Vagina (tissue), 2 donors: Measurements from ENCODE around the gene SLC35E4. TPM values are rescaled to one million over a fixed set of nuclear protein-coding genes. Genes with fewer than 3 reads are reported as not detected.

ENCODE experiments used
- DNase-seq, 2 donors: peaks; one replicate each; pipeline ENCODE4 v3.0.0-alpha.2; 2017; ENCODE audit errors: extremely low spot score in 2 of 2
- H3K27ac ChIP-seq: fragments of 200-600 bp; sonication (generic); one replicate; pipeline ENCODE4 v1.5.1; 2019
- H3K27me3 ChIP-seq: fragments of 200-600 bp; sonication (generic); one replicate; pipeline ENCODE4 v1.5.1; 2019
- H3K36me3 ChIP-seq, 2 donors: fragments of 200-600 bp; sonication (generic); one replicate each; pipeline ENCODE4 v1.5.1; 2017 to 2019
- H3K4me1 ChIP-seq: fragments of 200-600 bp; sonication (generic); one replicate; pipeline ENCODE4 v1.5.1; 2019
- H3K4me3 ChIP-seq, 2 donors: fragments of 200-600 bp; sonication (generic); 1 replicate in 1 of 2; 2 replicates in 1 of 2; pipeline ENCODE4 v1.5.1; 2016 to 2019
- H3K9me3 ChIP-seq: fragments of 200-600 bp; sonication (generic); one replicate; pipeline ENCODE4 v1.5.1; 2019
- CTCF ChIP-seq, 3 experiments: fragments of 450-650 bp in 2 of 3; fragments of 200-600 bp in 1 of 3; sonication (generic) in 1 of 3; IDR thresholded peaks; one replicate each; pipeline ENCODE4 v1.5.1; 2017 to 2019; ENCODE audit warnings: antibody characterized with exemption in 3 of 3, mild to moderate bottlenecking in 2 of 3, moderate library complexity in 2 of 3
- POLR2A ChIP-seq, 2 donors: fragments of 450-650 bp; IDR thresholded peaks; one replicate each; pipeline ENCODE4 v1.6.1; 2017; ENCODE audit warnings: antibody characterized with exemption in 2 of 2, mild to moderate bottlenecking in 2 of 2, moderate library complexity in 2 of 2
- POLR2AphosphoS5 ChIP-seq, 2 donors: sonication (generic); formaldehyde crosslinking; IDR thresholded peaks; one replicate each; pipeline ENCODE4 v1.9.0; 2017; ENCODE audit warnings: antibody characterized with exemption in 2 of 2, mild to moderate bottlenecking in 2 of 2, low read depth in 1 of 2; ENCODE audit not compliant: insufficient read depth in 1 of 2
- intact Hi-C: fragments of 100-400 bp; cut with DNase I; formaldehyde crosslinking; loops from one replicate; pipeline ENCODE4 v1.15.1; 2023
- total RNA-seq: library from RNA; depleted of rRNA; stranded (reverse); fragments of >200 nt; gene quantifications from one replicate; pipeline ENCODE4 v1.2.3, GENCODE V29; 2016

The SLC35E4 gene
- total RNA-seq, 1 donor from 2014 or later = 6.4 TPM

DNA sequence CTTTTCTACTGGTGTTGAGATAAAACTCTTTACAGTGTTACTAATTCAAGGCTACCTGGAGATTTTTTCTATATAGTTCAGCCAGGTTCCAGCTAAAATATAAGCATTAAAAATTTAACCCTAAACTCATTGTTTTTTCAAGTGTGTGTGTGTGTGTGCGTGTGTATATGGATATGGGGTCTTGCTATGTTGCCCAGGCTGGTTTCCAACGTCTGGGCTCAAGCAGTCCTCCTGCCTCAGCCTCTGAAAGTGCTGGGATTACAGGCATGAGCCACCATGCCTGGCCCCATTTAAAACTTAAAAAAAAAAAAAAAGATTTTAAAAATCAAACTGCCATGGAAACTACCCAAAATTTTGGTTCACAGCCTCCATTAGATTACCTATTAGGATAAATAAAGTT, 39.4 kb upstream of the SLC35E4 start:
- H3K27ac ChIP-seq = no peak overlapping the region
- intact Hi-C loops = no loop called here

GRCh38 chr22:30596886-30597285, 38.7 kb upstream of the SLC35E4 start:
- H3K4me3 ChIP-seq = no peak overlapping the region
- intact Hi-C loops = no loop called here
- no peaks in the 10 kb centered on the region for H3K27me3 ChIP-seq
- no peaks in the 10 kb centered on the region for H3K4me1 ChIP-seq
- DNase-seq = no peak
- no peaks in the 10 kb centered on the region for H3K36me3 ChIP-seq
- no peak overlapping the region for H3K27ac ChIP-seq
- TF ChIP-seq POLR2AphosphoS5 (IDR thresholded peaks at IDR 0.05; ENCODE audit: insufficient read depth in 1 of 2, low read depth in 1 of 2) (no peak), POLR2A (IDR thresholded peaks at IDR 0.05) (no peak), CTCF (IDR thresholded peaks at IDR 0.05) (no peak)
- no peaks in the 10 kb centered on the region for H3K9me3 ChIP-seq

More for the DNA sequence above, 39.4 kb upstream of the SLC35E4 start:
- no peak for DNase-seq
- no peak for TF ChIP-seq POLR2AphosphoS5 (IDR thresholded peaks at IDR 0.05; ENCODE audit: insufficient read depth in 1 of 2, low read depth in 1 of 2)
- TF ChIP-seq CTCF (IDR thresholded peaks at IDR 0.05) = no peak
- TF ChIP-seq POLR2A (IDR thresholded peaks at IDR 0.05) = no peak
- H3K4me3 ChIP-seq = no peak overlapping the region
- H3K9me3 ChIP-seq = no peaks in the 10 kb centered on the region
- H3K4me1 ChIP-seq = peaks cover 3% of the 10 kb centered on the region
- no peaks in the 10 kb centered on the region for H3K36me3 ChIP-seq
- no peaks in the 10 kb centered on the region for H3K27me3 ChIP-seq

GRCh38 chr22:30598986-30599385, 36.6 kb upstream of the SLC35E4 start:
- no peaks in the 10 kb centered on the region for H3K4me1 ChIP-seq
- intact Hi-C loops = no loop called here

GRCh38 chr22:30600921-30601320, 34.7 kb upstream of the SLC35E4 start:
- intact Hi-C loops = no loop called here
- no peak for TF ChIP-seq POLR2A (IDR thresholded peaks at IDR 0.05)
- no peak for TF ChIP-seq CTCF (IDR thresholded peaks at IDR 0.05)
- no peak for TF ChIP-seq POLR2AphosphoS5 (IDR thresholded peaks at IDR 0.05; ENCODE audit: insufficient read depth in 1 of 2, low read depth in 1 of 2)
- Histone ChIP-seq H3K27me3 (no peaks in the 10 kb centered on the region), H3K36me3 (no peaks in the 10 kb centered on the region), H3K4me1 (peaks cover 8% of the 10 kb centered on the region), H3K27ac (no peak overlapping the region), H3K9me3 (no peaks in the 10 kb centered on the region), H3K4me3 (no peak overlapping the region)
- DNase-seq = no peak

More at GRCh38 chr22:30598986-30599385, 36.6 kb upstream of the SLC35E4 start:
- no peaks in the 10 kb centered on the region for H3K36me3 ChIP-seq
- TF ChIP-seq CTCF (IDR thresholded peaks at IDR 0.05) (no peak), POLR2A (IDR thresholded peaks at IDR 0.05) (no peak), POLR2AphosphoS5 (IDR thresholded peaks at IDR 0.05; ENCODE audit: insufficient read depth in 1 of 2, low read depth in 1 of 2) (no peak)
- H3K9me3 ChIP-seq = no peaks in the 10 kb centered on the region
- H3K27ac ChIP-seq = no peak overlapping the region
- H3K27me3 ChIP-seq = no peaks in the 10 kb centered on the region
- H3K4me3 ChIP-seq = no peak overlapping the region
- DNase-seq = no peak

DNA sequence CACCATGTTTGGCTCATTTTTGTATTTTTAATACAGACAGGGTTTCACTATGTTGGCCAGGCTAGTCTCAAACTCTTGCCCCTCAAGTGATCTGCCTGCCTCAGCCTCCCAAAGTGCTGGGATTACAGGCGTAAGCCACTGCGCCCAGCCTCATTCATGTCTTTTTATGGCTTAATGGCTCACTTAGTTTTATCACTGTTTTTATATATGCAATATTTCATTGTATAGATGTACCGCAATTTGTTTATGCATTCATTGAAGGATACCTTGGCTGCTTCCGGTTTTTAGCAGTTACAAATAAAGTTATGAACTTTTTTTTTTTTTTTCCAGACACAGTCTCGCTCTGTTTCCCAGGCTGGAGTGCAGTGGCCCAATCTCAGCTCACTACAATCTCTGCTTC, 34.1 kb upstream of the SLC35E4 start:
- H3K27ac ChIP-seq = no peak overlapping the region
- DNase-seq = no peak
- no peaks in the 10 kb centered on the region for H3K9me3 ChIP-seq
- peaks cover 13% of the 10 kb centered on the region for H3K4me1 ChIP-seq
- H3K4me3 ChIP-seq = no peak overlapping the region
- no peaks in the 10 kb centered on the region for H3K27me3 ChIP-seq
- H3K36me3 ChIP-seq = no peaks in the 10 kb centered on the region
- intact Hi-C loops = no loop called here
- TF ChIP-seq POLR2AphosphoS5 (IDR thresholded peaks at IDR 0.05; ENCODE audit: insufficient read depth in 1 of 2, low read depth in 1 of 2) = no peak
